ENCODE results near the gene KRTAP5-4. TPM values are rescaled to one million over a fixed set of nuclear protein-coding genes. Genes with fewer than 3 reads are reported as not detected.
"Not testable (repeated sequence)": the region's sequence is repeated elsewhere in the genome, so short reads cannot be mapped to it uniquely, and the experiment has no call there.

Gene KRTAP5-4
- total RNA-seq, 8 experiments from 2014 or later, result 0.25 to 0.41 (median 0.33) TPM; not detected in 5

DNA sequence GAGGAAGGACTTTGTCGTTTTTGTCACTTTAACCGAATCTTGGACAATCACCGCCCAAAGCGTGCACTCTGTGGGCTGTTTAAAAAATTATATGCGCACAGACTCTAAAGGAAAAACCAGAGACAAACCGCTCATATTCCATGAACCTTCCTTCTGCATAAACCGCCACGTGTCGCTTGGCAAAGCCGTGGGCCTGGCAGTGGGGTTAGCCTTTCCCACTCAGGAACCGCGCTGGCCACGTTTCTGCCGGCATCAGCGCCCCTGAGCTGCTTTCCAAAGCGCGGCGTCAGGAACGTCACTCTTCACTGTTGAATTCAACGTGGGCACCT, 30.5 kb upstream of the KRTAP5-4 start:
- in situ Hi-C loops (cut with MboI; ENCODE audit: low pct_unique_long_range_greater_than_20kb in 2 of 9, low sequenced_read_pairs in 9 of 9, unreplicated experiment in 9 of 9), result loop anchor here in 5 of 9 experiments (10.0 to 25.0 kb wide), 3 partner anchors 185 to 510 kb away; partner anchors contain the start of genes INS (in 3 of the 5), TH (in 3 of the 5), SYT8 (in 1 of the 5) and TNNI2 (in 1 of the 5)
- Histone ChIP-seq H3K27ac (no peak overlapping the region), H3K4me1 (replicated peaks in 1 of 2) (peaks cover 15 to 19% of the 10 kb centered on the region in 2 donors), H3K4me3 (no peak overlapping the region)
- ATAC-seq (replicated peaks in 6 of 8), result peak in 1 of 8 experiments; percentile 2
- 2 to 48% (median 24%) methylated on average over 3 to 11 of the region's 20 CpGs; no CpG with 5 or more reads in 2 of the 10 experiments for WGBS, 10 experiments

DNA sequence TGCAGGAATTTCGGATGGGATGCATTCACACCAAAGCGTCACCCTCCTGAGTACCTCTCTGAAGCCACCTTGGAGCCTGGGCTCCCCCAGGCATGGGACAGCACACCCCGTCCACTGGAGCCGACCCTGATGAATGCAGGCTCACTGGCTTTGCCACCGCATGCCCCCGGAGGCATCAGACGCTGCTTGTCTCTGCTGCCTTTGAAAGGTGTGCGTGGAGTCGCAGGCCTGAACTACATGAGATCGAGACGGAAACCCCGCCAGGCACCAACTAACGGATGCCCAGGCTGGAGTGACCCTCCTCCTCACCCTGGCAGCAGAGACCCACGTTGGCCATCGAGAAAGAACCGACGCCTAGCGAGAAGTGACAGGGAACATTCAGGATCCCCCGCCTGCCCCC, 30.1 kb upstream of the KRTAP5-4 start:
- Histone ChIP-seq H3K27ac (no peak overlapping the region), H3K4me1 (replicated peaks in 1 of 2) (peaks cover 15 to 19% of the 10 kb centered on the region in 2 donors), H3K4me3 (no peak overlapping the region)
- WGBS, 10 experiments, result 0 to 100% (median 40%) methylated on average over 1 to 8 of the region's 19 CpGs; no CpG with 5 or more reads in 5 of the 10 experiments
- no peak for ATAC-seq (replicated peaks in 6 of 8)
- in situ Hi-C loops (cut with MboI; ENCODE audit: low pct_unique_long_range_greater_than_20kb in 2 of 9, low sequenced_read_pairs in 9 of 9, unreplicated experiment in 9 of 9), result loop anchor here in 5 of 9 experiments (10.0 to 25.0 kb wide), 3 partner anchors 185 to 510 kb away; partner anchors contain the start of genes INS (in 3 of the 5), TH (in 3 of the 5), SYT8 (in 1 of the 5) and TNNI2 (in 1 of the 5)

DNA sequence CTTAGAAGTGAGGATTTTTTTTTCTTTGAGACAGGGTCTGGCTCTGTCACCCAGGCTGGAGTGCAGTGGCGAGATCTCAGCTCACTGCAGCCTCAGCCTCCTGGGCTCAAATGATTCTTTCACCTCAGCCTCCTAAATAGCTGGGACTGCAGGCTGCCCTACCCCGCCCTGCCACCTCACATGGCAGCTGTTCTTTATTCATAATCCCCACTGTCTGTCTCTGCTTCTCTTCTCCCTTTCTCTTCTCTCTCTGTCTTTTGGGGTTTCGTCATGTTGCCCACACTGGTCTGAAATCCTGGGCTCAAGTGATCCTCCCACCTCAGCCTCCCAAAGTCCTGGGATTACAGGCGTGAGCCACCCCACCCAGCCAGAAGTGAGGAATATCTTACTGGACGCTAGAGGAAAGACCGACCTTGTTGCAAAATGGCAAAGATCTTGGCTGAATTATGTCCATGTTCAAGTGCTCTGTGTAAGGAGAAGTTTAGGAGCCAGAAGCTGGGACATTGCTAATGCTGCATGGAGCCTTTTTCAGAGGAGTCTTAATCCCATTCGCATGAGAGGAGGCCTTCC, 29.6 kb upstream of the KRTAP5-4 start:
- H3K4me1 ChIP-seq (replicated peaks in 1 of 2), result peaks cover 15 to 19% of the 10 kb centered on the region in 2 donors
- WGBS, 10 experiments, result 0 to 100% (median 54%) methylated on average over 1 to 5 of the region's 7 CpGs; no CpG with 5 or more reads in 3 of the 10 experiments
- H3K27ac ChIP-seq, result no peak overlapping the region
- in situ Hi-C loops (cut with MboI; ENCODE audit: low pct_unique_long_range_greater_than_20kb in 2 of 9, low sequenced_read_pairs in 9 of 9, unreplicated experiment in 9 of 9), result loop anchor here in 5 of 9 experiments (10.0 to 25.0 kb wide), 3 partner anchors 186 to 511 kb away; partner anchors contain the start of genes INS (in 3 of the 5), TH (in 3 of the 5), SYT8 (in 1 of the 5) and TNNI2 (in 1 of the 5)
- ATAC-seq (replicated peaks in 6 of 8), result no peak
- no peak overlapping the region for H3K4me3 ChIP-seq

DNA sequence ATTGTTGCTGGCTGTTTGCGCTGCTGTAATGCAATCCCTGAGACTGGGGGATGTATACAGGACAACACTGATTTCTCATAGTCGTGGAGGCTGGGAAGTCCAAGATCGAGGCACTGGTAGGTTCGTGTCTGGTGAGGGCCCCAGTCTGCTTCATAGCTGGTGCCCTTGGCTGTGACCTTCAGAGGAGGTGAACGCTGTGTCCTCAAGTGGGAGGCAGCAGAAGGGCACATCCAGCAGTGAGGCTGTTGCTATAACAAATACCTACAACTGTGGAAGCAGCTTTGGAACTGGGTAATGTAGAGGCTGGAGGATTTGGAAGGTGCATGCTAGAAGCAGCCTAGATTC, 29.0 kb upstream of the KRTAP5-4 start:
- in situ Hi-C loops (cut with MboI; ENCODE audit: low pct_unique_long_range_greater_than_20kb in 2 of 9, low sequenced_read_pairs in 9 of 9, unreplicated experiment in 9 of 9), result loop anchor here in 5 of 9 experiments (10.0 to 25.0 kb wide), 3 partner anchors 186 to 511 kb away; partner anchors contain the start of genes INS (in 3 of the 5), TH (in 3 of the 5), SYT8 (in 1 of the 5) and TNNI2 (in 1 of the 5)
- ATAC-seq (replicated peaks in 6 of 8), result no peak
- no peak overlapping the region for H3K27ac ChIP-seq
- WGBS, 10 experiments, result 20 to 80% (median 62%) methylated on average over 1 to 5 of the region's 5 CpGs; no CpG with 5 or more reads in 6 of the 10 experiments
- peaks cover 15 to 19% of the 10 kb centered on the region in 2 donors for H3K4me1 ChIP-seq (replicated peaks in 1 of 2)
- H3K4me3 ChIP-seq, result no peak overlapping the region

DNA sequence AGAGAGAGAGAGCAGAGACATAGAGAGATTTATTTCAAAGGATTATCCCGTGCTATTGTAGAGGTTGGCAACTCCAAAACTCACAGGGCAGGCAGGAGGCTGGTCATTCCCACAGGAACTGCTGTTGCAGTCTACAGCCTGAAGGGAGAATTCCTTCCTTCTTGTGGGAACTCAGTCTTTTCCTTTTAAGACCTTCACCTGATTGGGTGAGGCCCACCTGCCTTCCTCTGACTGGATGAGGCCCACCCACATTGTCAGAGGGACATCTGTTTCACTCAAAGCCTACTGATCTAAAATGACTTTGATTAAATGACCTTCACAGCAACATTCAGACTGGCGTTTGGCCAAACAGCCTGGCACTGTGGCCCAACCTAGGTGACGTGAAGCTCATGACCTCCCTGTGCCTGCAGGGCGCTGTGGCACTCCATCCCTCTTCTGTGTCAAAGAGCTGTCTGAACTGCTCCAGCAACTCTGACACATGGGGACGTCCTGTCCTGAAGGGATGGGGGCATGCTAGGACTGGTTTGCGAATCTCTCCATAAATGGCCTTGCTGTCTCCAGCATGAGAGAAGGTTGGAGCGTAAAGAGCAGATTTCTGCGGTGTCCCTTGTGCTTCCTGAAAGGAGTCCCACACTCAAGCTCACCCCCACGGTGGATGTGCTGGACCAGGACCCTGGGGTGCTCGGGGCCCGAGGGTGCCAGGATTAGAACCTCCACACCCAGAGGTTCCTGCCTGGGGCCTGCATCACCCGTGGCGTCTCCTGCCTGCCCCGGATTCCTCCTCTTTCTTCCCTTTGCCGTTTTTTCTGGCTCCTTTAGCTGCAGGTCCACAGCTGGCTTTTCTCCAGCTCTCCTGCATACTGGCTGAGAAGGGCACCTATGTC, 28.3 kb upstream of the KRTAP5-4 start:
- peak in 1 of 8 experiments; percentile 18 for ATAC-seq (replicated peaks in 6 of 8)
- WGBS, 10 experiments, result 31 to 100% (median 74%) methylated on average over 1 to 7 of the region's 15 CpGs; no CpG with 5 or more reads in 1 of the 10 experiments
- H3K4me1 ChIP-seq (replicated peaks in 1 of 2), result peaks cover 15 to 19% of the 10 kb centered on the region in 2 donors
- no peak overlapping the region for H3K27ac ChIP-seq
- H3K4me3 ChIP-seq, result no peak overlapping the region
- in situ Hi-C loops (cut with MboI; ENCODE audit: low pct_unique_long_range_greater_than_20kb in 2 of 9, low sequenced_read_pairs in 9 of 9, unreplicated experiment in 9 of 9), result loop anchor here in 5 of 9 experiments (10.0 to 25.0 kb wide), 3 partner anchors 187 to 512 kb away; partner anchors contain the start of genes INS (in 3 of the 5), TH (in 3 of the 5), SYT8 (in 1 of the 5) and TNNI2 (in 1 of the 5)

DNA sequence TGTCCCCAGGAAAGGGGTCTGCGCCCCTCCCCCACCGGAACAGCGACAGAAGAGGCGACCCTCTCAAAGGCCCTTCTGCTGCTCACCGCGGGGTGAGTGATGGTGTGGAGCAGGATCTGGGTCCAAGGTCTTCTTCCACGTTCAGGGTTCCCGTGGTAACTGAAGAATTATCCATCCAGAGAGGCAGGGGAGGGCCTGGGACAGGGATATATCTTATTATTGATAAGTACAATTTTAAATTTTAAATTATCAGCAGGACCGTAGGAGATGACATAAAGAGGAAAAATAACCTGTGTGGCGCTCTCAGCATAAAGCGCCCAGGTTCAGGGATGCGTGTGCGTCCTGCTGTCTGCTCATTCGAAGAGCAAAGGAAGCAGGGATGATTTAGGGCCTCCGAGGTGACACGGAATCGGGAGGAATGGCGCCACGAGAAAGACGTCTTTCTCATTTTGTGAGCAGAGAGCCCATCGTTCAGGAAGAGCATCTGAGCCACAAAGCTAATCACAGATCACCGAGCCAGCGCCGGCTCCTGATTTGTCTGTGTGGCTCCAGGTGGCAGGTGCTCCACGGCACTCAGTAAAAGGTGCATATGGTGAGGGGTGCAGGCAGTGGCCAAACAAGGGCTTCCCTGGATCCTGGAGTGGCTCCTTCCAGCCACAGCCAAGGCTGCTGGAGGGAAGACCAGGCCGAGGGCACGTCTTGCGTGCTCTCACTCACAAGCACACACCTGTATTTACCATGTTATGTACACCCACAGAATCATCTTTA, 26.9 kb upstream of the KRTAP5-4 start:
- peak overlapping the region; percentile 3 to 76 for H3K27ac ChIP-seq
- WGBS, 10 experiments, result 20 to 95% (median 57%) methylated on average over 2 to 25 of the region's 28 CpGs; no CpG with 5 or more reads in 1 of the 10 experiments
- in situ Hi-C loops (cut with MboI; ENCODE audit: low pct_unique_long_range_greater_than_20kb in 2 of 9, low sequenced_read_pairs in 9 of 9, unreplicated experiment in 9 of 9), result loop anchor here in 1 of 9 experiments (25.0 kb wide), 1 partner anchor 513 kb away; the partner anchor contains the start of genes INS and TH
- peak in 5 of 8 experiments; percentile 30 to 76 (median 51) for ATAC-seq (replicated peaks in 6 of 8)
- H3K4me3 ChIP-seq, result no peak overlapping the region
- peaks cover 15 to 19% of the 10 kb centered on the region in 2 donors for H3K4me1 ChIP-seq (replicated peaks in 1 of 2)

DNA sequence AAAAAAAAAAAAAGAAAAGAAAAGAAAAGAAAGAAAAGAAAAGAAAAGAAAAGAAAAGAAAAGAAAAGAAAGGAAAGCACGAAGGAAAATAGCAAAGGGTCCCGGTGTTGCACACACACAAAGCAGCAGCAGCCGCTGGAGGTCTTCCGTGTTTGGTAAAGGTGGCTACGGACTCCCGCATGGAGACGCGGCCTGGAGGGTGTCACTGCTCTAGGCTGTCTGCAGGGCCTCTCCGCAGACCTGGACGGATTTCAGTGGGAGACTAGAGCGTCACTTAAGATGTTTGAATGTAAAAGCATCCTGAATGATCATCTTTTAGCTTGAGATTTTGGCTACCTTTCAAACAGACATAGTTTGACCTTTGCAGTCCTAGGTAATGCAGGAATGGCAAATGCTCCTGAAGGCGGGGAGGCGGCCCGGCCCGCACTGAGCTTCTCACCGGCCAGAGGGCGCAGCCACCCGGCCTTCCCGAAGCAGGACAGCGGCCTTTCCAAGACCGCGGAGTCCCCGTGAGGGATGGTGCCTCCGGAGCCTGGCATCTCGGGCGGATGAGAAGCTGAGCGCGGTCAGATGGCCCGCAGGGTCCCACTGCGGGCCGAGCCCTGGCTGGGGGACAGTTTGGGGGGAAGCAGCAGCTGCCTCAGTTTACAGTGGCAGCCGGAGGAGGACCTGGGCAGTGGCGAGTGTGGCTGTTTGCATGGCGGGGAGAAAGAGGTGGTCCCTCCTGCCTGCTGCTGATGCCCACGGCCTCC, 26.1 kb upstream of the KRTAP5-4 start:
- WGBS, 10 experiments, result 67 to 96% (median 81%) methylated on average over 1 to 13 of the region's 35 CpGs; no CpG with 5 or more reads in 1 of the 10 experiments
- Histone ChIP-seq H3K27ac (peak overlapping the region; percentile 3 to 76), H3K4me1 (replicated peaks in 1 of 2) (peaks cover 15 to 19% of the 10 kb centered on the region in 2 donors), H3K4me3 (no peak overlapping the region)
- ATAC-seq (replicated peaks in 6 of 8), result no peak
- in situ Hi-C loops (cut with MboI; ENCODE audit: low pct_unique_long_range_greater_than_20kb in 2 of 9, low sequenced_read_pairs in 9 of 9, unreplicated experiment in 9 of 9), result loop anchor here in 1 of 9 experiments (25.0 kb wide), 1 partner anchor 514 kb away; the partner anchor contains the start of genes INS and TH

DNA sequence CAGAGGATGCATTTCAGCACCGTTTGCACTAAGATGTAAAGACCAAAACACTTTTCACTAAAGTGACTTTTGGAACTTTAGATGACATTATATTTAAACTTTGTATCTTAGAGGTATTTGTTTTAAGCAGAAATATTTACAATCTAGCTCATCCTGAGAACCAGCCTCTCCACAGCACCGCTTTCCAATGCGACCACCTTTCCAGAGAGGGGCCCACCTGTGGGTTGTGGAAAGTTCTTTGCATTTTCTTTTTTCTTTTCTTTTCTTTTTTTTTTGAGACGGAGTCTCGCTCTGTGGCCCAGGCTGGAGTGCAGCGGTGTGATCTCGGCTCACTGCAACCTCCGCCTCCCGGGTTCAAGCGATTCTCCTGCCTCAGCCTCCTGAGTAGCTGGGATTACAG, 24.6 kb upstream of the KRTAP5-4 start:
- WGBS, 10 experiments, result 17 to 96% (median 79%) methylated on average over 1 to 7 of the region's 10 CpGs; no CpG with 5 or more reads in 1 of the 10 experiments
- in situ Hi-C loops (cut with MboI; ENCODE audit: low pct_unique_long_range_greater_than_20kb in 2 of 9, low sequenced_read_pairs in 9 of 9, unreplicated experiment in 9 of 9), result loop anchor here in 1 of 9 experiments (25.0 kb wide), 1 partner anchor 516 kb away; the partner anchor contains the start of genes INS and TH
- H3K4me1 ChIP-seq (replicated peaks in 1 of 2), result peaks cover 14 to 15% of the 10 kb centered on the region in 2 donors
- H3K4me3 ChIP-seq; H3K27ac ChIP-seq; ATAC-seq (replicated peaks in 6 of 8): not testable (repeated sequence)

DNA sequence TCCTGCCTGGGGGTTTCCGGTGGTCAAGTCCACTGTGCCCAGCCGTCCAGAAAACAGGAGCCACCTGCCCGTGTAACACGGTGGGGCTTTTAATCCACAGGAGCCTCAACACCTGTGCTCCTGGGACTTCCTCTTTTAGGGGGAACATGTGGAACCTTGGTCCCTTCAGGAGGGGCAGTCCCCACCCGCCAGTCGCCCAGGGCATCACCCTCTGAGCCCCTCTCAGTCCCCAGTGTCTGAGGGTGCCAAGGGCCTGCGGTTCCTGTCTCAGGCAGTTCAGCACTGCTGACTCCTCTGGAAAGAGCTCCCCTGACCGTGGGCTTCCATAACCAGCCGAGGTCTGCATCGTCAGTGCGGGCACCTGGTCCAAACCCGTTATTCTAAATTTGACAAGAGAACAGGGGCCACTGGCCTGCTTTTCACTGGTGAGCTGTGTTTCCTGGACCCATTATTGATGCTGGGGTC, 23.5 kb upstream of the KRTAP5-4 start:
- WGBS, 10 experiments, result 21 to 100% (median 71%) methylated on average over 1 to 7 of the region's 12 CpGs; no CpG with 5 or more reads in 4 of the 10 experiments
- Histone ChIP-seq H3K27ac (no peak overlapping the region), H3K4me1 (replicated peaks in 1 of 2) (peaks cover 14 to 15% of the 10 kb centered on the region in 2 donors), H3K4me3 (no peak overlapping the region)
- ATAC-seq (replicated peaks in 6 of 8), result no peak
- in situ Hi-C loops (cut with MboI; ENCODE audit: low pct_unique_long_range_greater_than_20kb in 2 of 9, low sequenced_read_pairs in 9 of 9, unreplicated experiment in 9 of 9), result loop anchor here in 1 of 9 experiments (25.0 kb wide), 1 partner anchor 517 kb away; the partner anchor contains the start of genes INS and TH

DNA sequence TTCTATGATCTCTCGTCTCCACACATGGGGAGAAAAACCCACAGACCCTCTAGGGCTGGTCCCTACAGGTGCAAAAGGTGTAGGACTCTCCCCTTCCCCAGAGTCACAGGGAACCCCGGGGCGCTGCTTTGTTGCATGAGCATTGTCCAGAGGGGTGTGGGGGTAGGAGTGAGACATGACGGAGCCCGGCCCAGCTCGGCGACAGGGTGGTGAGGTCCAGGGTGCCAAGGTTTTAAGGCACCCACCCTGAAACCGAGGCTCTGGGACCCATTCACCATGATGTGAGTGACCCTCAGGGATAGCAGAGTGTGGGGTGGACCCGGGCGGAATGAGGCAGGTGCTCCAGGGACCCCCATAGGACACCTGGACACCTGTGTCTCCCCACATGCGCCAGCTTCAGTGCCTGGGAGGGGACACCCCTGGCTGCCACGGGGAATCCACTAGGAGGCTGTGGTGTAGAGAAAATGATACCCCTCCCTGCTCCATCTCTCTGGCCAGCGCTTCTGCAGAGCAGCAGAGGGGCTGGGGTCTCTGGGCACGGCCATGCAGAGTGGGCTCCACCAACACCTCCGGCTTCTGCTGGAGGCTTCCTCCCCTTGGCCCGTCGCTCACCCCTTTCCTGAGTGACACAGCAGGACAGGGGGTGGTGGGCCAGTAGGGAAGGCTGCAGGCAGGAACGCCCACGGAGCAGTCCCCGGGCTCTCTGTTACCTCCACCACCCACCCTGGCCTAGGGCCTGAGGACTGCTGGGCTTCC, 22.8 kb upstream of the KRTAP5-4 start:
- in situ Hi-C loops (cut with MboI; ENCODE audit: low pct_unique_long_range_greater_than_20kb in 2 of 9, low sequenced_read_pairs in 9 of 9, unreplicated experiment in 9 of 9), result loop anchor here in 1 of 9 experiments (25.0 kb wide), 1 partner anchor 518 kb away; the partner anchor contains the start of genes INS and TH
- ATAC-seq (replicated peaks in 6 of 8), result no peak
- Histone ChIP-seq H3K4me1 (replicated peaks in 1 of 2) (peaks cover 14 to 15% of the 10 kb centered on the region in 2 donors), H3K27ac (no peak overlapping the region), H3K4me3 (no peak overlapping the region)
- WGBS, 10 experiments, result 14 to 71% (median 36%) methylated on average over 1 to 4 of the region's 20 CpGs; no CpG with 5 or more reads in 4 of the 10 experiments

Measured in motor neuron (in vitro differentiated cells).